ENCODE measurements around the gene BPIFA3.

Gene BPIFA3

GRCh38 chr20:33263784-33264183 lies 46.6 kb downstream of the BPIFA3 start:
- DNase-seq (ENCODE audit: low read depth): no peak

DNA sequence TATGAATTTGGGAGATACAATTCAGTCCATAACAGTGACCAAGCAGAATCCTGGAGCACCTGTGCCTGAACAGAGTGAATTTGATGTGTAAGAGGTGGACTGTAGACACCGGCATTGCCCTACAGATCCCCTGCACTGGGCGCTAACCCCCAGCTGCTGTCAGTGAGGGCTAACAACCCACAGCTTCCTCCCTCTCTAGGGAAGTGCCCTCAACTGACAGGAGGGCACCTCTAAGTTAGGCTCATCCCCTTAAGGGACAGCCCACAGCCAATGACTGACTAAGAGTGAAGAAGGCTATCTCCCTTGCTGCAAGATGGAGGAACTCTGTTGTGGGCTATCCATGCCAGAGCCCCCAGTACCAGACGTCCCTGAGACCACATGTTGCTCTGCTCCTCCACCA lies 50.5 kb downstream of the BPIFA3 start:
- DNase-seq (ENCODE audit: low read depth): no peak

GRCh38 chr20:33272155-33272873 lies 55.2 kb downstream of the BPIFA3 start:
- DNase-seq (ENCODE audit: low read depth): no peak

DNA sequence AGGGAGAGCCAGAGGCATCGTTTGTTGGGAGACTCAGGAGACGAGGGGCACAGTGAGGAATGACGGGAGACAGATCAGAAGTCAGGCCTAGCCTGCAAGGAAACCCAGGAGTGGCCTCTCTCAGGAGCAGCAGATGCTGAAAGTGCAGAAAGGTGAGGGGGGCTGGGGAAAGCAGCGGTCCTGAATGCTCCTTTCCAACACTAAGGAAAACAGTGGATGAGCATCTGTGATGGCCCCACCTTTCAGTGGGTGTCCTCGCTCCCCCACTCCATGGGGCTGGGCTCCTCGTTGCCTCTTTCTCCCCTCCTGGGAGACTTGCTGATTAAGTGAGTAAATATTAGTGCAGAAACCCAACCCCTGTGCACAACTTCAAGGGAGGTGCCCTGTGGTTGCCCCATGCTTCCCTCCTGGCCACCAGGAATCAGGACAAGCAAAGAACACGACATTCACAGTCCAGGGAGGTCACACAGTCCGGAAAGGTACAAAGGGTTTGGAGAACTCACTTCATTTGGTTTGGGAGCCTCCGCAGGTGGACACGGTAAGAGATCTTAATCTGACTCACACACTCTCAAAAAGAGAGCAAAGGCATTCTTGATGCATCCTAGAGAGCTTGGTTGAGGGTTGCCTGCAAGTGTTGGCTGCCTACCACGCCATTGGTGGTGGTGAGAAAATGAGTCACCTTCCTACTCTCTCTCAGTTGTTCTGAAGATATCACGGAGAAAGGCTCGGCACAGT lies 56.1 kb downstream of the BPIFA3 start:
- no peak for DNase-seq (ENCODE audit: low read depth)

DNA sequence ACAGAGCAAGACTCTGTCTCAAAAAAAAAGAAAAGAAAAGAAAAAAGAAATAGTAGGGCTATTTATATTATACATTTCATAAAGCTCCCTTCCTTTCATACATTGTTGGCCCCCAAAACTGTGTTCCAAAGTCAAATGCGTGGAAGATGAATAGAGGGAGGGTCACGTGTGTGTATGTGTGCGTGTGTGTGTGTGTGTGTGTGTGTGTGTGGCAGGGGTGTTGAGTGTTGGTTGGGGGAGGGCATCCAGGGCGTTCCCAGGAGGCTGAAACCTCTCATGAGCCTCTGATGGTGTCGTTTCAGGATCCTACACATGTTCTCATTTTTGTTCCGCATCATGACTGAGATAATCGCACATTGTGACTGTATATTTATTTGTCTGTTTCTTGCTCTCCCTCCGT lies 58.1 kb downstream of the BPIFA3 start:
- no peak for DNase-seq (ENCODE audit: low read depth)

DNA sequence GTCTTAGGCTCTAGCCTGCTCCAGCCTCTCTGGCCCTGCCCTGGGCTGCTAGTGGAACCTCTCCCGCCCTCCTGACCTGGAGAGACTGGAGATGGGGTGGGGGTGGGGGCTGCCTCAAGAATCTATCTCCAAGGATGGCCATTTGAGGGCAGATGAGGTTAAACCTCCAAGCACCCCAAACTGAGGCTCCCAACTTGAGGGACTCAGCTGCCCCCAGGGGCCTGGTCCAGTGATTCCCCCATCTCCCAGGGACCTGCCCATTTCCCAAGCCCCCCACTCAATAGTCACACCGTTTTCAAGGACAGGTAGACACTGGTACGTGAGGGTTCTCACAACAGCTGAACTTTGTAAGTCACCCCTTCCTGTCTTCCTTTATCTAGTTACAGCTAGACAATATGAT lies 58.7 kb downstream of the BPIFA3 start:
- DNase-seq (ENCODE audit: low read depth): no peak

DNA sequence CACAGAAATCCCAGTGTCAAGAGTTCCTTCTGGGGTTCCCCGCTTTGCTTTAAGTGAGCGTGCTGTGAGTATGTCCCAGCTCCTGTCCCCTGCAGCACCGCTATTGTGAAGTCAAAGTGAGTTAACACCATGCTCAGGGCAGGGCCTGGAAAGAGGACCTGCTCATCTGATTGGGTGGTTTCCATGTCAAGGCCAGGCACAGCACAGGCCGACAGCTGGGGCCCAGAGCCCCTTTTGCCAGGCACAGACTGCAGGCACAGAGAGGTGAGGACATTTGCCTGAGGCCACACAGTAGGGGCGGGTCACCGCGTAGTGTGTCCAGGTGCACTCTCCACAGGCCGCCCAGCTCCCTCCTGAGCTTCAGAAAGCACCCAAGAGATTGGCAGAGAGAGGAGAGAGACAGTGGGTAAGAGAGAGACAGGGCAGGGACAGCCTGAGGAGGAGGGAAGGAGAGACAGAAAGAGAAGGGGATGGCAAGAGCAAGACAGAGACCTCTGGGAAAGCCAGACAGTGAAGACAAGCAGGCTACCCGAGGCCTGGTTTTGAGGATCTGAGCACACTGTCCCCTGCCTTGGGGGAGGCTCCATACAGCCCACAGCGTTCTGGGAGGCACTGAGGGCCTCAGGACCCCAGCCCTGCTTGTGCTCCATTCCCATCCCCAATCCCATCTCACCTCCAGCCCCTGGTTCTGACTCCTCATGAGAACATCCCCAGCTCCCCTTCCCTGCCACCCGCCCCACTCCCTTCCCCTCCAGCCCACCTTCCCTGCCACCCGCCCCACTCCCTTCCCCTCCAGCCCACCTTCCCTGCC lies 59.4 kb downstream of the BPIFA3 start:
- no peak for DNase-seq (ENCODE audit: low read depth)
